Globus pallidus (tissue), 1 donor: ENCODE measurements around the gene ZSCAN25.
"Not testable (repeated sequence)": the region's sequence is repeated elsewhere in the genome, so short reads cannot be mapped to it uniquely, and the experiment has no call there.

ENCODE experiments used
- DNase-seq: peaks from one replicate; pipeline ENCODE4 v3.0.0-alpha.2; 2015; ENCODE audit warnings: low spot score

The ZSCAN25 gene

DNA sequence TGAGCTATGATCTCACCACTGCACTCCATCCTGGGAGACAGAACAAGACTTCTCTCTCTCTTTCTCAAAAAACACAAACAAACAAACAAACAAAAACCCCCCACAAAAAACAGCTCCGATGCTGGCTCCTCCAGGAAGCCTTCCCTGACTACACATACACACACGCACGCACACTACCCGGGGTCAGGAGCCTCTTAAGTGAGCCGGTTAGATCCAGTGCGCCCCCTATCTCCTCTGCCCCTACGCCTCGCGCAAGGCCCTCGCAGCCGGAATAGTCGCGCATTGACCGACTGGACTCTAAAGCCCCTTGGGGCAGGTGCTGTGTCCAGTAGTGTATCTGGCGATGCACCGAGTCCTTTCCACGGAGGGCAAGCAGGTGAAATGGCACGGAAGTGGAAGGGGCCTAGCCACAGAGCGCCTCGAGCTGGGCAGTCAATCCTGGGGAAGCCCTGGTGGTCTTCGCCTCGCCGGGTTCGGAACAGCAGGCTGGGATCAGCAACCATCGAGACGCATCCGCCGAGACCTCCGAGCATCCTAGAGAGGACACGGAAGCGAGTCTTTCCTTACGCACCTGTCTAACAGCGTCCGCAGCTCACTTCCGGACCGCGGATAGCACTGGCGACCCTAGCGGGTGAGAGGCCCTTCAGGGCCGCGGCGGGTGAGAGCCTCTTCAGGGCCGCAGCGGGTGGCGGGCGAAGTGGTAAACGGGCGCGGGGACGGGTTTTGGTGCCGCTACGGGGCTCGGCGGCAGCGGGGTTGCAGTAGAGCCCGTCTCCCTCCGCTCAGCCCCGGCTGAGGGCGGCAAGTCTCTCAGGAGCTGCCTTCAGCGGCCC is at the start of gene ZSCAN25:
Gene ZSCAN25 (plus strand): TSS at position 588 of the 833 bp plus-strand sequence. CDS start 2,661 bp downstream, outside the sequence.
- DNase-seq: peak; percentile 84

DNA sequence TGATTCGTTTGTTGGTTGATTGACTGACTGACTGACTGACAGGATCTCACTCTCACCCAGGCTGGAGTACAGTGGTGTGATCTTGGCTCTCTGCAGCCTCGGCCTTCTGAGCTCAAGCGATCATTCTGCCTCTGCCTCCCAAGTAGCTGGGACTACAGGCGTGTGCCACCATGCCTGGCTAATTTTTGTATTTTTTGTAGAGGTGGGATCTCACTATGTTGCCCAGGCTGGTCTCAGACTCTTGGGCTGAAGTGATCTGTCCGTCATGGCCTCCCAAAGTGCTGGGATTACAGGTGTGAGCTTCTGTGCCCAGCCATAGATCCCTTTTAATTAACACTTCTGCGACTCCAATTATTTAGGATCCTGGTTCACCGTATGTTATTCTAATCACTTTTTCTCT is 48.0 kb upstream of the ZSCAN25 start:
- not testable (repeated sequence) for DNase-seq

DNA sequence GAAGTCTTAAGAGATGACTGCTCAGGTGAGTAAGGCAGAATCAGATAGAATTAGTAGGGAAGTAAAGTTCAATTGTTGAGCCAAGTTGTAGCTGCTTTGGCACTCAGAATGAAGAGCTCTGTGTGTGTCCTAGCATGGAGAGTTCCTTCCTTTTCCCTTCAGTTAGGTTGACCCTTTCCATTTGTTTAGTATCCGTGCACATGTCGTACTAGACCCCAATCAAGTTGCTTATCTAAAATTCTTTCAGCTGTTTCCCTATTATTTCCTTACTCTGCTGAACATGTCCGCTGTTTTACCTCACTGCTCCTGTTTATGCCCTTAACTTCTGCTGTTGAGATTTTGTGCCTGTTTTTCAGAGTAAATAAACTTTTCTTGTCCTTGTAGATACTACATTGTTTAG is 45.0 kb upstream of the ZSCAN25 start:
- DNase-seq: no peak

DNA sequence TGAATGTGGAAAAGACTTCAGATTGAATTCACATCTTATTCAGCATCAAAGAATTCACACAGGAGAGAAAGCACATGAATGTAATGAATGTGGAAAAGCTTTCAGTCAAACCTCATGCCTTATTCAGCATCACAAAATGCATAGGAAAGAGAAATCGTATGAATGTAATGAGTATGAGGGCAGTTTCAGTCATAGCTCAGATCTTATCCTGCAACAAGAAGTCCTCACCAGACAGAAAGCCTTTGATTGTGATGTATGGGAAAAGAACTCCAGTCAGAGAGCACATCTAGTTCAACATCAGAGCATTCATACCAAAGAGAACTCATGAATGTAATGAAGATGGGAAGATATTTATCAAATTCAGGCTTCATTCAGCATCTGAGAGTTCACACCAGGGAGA is 43.5 kb upstream of the ZSCAN25 start:
- DNase-seq: no peak

DNA sequence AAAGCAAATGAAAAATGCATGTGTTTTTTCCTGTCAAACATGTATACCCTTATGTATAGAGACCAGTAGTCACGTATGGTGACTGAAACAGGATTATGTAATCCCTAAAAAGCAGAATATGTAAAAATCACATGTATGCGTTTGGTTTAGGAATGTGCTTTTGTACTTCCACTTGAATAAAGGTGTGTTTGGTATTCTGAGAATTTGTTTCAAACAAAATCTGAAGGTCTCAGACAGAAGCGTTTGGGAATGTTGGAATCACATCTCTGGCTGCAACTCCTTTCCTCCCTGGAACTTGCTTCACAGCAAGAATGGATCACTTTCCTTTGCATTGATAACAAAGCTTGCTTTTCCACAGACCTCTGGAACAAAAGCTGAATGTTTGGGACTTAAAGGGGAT is 40.5 kb upstream of the ZSCAN25 start:
- DNase-seq: no peak

DNA sequence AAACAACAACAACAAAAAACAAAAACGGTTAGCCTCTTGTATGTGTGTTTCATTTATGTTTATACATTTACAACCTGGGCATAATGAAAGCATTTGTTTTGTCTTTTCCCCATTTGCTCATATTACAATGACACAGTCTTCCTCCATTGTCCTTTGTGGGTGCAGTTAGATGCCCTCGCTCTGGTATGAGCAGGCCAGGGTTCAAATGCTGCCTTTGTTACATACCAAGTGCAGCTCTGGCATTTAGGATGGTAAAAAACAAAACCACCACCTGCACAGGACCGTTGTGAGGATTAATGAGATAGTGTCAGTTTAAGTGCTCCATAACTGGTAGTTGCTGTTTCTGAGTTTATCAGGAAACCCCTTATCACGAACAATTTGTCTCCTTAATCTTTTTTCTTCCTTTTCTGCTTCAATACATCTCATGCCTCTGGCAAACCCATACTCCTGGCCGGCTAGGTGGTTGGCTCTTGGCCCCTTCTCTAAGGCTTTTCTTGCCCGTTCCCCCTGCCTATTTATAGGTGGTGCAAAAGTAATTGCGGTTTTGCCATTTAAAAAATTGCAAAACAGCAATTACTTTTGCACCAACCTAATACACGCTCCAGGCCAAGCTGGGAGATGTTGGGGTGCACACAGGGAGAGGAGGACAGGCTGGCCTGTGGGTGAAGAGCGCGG is 37.3 kb upstream of the ZSCAN25 start:
- peak; percentile 56 for DNase-seq

DNA sequence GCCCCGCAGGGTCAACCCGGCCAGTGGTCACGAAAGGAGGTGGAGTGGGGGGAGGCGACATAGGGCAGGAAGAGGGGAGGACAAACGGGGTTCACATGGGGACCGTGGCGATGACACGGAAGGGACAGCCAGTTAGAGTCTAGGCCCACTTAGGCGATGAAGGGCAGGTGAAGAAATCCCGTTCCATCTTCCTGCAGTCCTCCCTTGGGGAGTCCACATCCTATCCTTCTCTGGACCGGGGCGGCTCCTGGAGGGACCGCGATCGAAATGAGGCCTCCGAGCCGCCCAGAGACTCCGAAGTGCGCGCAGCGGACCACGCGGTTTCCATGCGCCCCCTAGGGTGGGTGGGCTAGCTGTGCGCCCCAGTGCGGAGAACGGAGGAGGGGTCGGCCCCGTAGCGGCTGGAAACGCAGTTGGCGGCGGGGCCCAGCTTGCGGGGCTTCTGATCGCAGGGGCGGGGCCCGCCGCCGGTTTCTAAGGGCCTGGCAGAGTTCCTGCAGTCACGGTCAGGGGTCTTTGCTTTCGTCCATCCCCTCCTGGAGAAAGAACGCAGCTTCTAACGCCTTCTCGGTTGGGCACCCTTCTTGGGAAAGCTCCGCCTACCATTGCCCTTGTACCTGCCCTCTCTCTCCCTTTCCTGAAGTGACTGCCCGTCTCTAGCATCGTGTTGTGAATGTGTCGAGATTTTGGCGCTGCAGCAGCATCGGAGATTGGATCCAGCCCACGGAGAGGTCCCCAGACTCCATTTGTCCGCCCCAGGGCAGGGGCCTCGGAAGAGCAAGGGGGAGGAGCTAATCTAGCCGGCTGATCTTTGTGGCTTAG is 36.6 kb upstream of the ZSCAN25 start:
- DNase-seq: peak; percentile 29

DNA sequence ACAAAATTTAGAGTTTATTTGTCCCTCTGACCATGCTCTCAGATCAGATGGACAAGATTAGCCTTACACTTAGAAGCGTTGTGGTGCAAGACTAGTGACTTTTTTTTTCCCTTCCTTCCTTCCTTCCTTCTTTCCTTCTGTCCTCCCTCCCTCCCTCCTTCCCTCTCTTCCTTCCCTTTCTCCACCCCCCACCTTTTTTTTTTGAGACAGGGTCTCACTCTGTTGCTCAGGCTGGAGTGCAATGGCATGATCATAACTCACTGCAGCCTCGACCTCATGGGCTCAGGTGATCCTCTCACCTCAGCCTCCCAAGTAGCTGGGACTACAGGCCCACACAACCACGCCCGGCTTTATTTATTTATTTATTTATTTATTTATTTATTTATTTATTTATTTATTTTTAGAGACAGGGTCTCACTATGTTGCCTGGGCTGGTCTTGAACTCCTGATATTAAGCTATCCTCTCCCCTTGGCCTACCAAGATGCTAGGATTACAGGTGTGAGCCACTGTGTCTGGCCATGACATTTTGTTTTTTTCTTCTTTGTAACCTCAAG is 35.9 kb upstream of the ZSCAN25 start:
- not testable (repeated sequence) for DNase-seq

DNA sequence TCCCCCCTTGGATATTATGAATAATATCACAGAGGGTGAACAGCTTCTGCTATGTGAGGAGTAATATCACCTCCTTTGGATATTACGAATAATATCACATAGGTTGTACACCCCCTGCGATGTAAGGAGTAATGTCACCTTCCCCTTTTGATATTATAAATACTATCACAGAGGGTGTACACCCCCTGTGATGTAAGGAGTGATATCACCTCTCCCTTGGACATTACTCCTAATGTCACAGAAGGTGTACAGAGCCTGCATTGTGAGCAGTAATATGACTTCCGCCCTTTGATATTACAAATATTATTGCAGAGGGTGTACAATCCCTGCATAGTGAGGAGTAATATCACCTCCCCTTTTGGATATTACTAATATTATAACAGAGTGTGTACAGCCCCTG is 27.9 kb upstream of the ZSCAN25 start:
- no peak for DNase-seq

DNA sequence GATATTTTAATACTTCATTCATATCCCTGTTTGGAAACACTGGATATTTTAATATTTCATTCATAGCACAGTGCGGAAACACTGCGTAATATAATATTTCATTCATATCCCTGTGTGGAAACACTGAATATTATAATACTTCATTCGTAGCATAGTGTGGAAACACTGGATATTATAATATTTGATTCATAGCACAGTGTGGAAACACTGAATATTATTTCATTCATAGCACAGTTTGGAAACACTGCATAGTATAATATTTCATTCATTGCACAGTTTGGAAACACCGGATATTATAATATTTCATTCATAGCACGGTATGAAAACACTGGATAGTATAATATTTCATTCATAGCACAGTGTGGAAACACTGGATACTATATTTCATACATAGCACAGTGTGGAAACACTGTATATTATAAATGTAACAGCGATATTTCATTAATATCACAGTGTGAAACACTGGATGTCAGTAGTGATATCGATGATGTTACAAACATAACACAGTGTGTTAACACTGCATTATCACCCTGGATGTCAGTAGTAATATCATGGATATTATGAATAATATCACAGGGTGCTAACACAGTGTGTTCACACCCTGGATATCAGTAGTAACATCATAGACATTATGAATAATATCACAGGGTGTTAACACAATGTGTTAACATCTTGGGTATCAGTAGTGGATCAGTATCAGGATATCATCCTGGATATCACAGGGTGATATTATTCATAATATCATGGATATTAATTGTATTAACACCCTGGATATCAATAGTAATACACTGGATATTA is 21.6 kb upstream of the ZSCAN25 start:
- DNase-seq: no peak

DNA sequence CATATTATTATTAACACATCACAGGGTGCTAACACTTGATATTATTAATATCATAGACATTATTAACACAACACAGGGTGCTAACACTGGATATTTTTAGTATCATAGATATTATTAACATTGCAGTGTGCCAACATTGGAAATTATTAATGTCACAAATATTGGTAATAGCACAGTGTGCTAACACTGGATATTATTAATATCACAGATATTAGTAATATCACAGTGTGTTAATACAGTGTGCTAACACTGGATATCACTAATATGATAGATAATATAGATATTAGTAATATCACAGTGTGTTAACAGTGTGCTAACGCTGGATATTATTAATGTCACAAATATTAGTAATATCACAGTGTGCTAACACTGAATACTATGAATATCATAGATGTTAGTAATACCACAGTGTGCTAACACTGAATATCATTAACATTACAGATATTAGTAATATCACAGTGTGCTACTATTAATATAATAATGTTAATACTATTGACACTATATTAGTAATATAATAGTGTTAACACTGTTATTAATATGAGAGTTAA is 20.3 kb upstream of the ZSCAN25 start:
- DNase-seq: no peak

DNA sequence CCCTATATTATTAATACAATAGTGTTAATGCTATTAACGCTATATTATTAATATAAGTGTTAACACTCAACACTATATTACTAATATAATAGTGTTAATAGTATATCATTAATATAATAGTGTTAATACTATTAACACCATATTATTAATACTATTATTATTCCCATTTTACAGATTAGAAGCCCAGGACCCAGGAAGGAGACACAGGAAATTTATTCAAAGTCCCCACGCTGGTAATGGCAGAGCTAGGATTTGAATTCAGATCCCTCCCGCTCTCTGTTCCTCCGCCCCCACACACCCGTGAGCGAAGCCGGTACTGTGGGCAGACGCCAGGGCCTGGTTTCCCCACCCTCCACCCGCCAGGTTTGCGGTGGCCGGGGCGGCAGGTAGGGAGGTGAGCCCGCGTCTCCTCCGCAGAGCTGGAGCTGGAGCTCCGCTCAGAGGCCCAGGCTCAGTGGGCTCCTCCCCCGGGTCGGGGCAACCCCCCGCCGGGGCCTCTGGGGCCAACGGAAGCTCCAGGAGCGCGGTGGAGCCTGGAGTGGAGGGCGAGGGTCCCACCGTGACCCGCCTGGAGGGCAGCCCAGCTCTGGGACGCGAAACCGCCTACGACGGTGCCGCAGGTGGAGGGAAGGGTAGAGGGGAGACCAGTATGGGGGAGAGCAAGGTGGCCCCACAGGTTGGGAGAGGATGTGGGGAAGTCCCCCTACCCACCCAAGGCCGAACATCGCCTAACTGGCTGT is 18.8 kb upstream of the ZSCAN25 start, which contains the start of gene TMEM225B:
Gene TMEM225B (plus strand): TSS at position 506 of the 740 bp plus-strand sequence. CDS start 6,122 bp downstream, outside the sequence.
- DNase-seq: no peak

DNA sequence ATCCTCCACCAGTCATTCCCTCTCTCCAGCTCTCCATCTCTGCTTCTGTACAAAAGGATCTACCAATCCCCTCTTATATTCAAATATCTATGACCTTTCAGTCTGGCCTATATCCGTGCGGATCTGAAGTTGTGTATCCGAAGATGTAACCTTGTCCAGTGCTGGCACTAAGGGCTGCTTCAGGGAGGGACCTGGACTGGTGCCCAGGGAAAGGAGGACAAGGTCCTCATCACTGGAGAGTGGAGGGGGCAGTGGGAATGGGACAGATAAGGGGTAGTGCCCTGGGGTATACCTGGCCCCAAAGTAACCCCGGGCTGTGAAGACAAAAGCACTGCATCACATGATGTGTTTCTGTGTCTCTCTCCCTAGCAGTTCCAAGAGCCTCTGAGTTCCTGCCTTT is 16.9 kb upstream of the ZSCAN25 start:
- no peak for DNase-seq

DNA sequence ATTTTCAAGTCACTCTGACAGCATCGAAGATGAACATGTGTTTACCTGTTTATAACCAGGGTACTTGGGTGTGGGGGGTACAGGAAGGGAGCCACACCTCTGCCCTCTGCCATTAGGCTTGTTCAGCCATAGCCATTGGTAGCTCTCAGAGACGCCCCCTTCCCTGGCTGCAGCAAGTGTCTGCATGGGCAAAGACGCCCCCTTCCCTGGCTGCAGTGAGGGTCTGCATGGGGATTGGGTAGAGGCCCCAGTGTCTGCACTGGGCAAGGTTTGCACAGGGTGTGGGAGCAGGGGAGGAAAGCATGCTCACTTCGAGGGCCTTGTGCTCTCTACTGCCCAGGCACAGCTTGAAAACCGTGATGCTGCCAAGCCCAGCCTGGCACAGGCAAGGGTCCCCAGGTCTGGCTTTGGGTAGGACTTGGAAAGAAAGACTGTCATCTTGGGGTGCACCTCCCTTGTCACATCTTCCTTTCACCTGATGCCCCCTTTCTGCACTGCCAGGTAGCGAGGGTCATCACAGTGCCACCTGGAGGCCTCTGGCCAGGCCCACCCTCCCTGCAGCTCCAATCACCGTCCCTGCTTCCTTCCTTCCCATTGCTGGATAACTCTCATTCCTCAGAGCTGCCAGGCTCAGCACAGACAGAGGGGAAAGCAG is 15.0 kb upstream of the ZSCAN25 start:
- DNase-seq: no peak

DNA sequence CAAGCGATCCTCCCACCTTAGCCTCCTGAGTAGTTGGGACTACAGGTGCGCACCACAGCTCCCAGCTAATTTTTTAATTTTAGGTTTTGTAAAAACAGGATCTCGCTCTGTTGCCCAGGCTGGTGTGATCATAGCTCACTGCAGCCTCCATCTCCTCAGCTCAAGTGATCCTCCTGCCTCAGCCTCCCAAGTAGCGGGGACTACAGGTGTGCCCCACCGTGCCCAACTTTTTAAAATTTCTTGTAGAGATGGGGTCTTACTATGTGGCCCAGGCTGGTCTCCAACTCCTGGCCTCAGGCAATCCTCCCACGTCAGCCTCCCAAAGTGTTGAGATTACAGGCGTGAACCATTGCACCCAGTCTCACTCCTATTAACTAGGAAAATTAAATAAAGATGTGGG is 11.2 kb upstream of the ZSCAN25 start:
- DNase-seq: no peak

DNA sequence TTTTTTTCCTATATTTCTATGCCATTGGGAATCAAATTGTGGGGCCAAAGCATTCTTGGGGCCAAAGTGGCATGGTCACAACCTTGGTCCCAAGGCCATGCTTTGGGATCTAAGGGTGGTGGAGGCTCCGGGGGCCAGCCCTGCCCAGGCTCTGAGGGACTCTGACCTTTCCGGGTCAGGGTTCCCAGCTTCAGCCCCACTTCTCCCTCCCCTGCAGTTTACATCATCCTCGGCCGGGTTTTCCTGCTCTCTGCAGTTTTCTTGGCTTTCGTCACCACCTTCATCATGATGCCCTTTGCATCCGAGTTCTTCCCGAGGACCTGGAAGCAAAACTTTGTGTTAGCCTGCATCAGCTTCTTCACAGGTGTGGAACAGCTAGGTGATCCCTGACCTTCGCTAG is 10.2 kb upstream of the ZSCAN25 start:
- no peak for DNase-seq

DNA sequence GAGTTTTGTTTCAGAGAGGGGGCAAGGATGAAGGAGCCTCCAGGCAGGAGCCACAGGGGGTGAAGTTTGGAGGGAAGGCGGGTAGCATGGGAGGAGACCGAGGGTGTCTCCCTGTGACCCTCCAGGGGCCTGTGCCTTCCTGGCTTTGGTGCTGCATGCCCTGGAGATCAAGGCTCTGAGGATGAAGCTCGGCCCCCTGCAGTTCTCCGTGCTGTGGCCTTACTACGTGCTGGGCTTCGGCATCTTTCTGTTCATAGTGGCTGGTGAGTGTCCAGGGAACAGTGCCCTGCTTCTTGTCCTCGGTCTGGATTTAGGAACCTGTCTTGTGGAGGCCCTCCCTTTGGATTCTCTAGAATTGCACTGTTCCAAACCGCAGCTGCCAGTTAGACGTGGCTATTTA is 9.2 kb upstream of the ZSCAN25 start:
- DNase-seq: no peak

DNA sequence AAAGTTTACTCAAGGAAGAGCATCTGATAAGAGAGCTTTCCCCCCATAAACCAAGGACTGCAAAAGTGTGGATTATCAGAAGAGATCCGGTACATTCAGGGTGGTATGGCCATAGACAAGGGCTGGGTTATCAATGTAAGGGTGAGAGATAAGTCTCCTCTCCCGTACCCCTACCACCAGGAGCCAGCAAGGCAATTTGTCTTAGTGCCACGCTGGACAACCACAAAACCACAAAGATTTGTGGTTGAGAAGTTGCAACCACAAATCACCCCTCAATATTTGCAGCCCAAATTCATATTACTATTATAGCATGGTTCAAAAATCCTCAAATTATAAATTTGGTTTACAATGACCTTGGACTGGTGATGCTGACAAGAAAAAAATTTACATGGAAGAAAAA is 2.3 kb upstream of the ZSCAN25 start:
- no peak for DNase-seq

DNA sequence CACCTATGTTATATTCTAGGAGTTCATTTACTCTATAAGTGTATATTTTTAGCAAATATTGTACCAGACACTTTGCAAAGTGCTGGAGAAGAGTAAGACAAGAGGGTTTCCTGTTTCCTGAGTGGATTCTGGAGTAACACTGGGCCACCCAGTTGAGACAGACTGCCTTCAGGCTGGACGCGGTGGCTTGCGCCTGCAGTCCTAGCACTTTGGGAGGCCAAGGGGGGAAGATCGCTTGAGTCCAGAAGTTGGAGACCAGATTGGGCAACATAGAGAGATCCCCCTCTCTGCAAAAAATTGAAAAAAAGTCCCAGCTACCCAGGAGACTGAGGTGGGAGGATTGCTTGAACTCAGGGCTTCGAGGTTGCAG is 772 bp upstream of the ZSCAN25 start:
- no peak for DNase-seq
